Measurements from ENCODE around the gene HNRNPM. TPM values are rescaled to one million over a fixed set of nuclear protein-coding genes. Genes with fewer than 3 reads are reported as not detected.

The HNRNPM gene
- total RNA-seq, 1 experiment from 2014 or later: 298 TPM

DNA sequence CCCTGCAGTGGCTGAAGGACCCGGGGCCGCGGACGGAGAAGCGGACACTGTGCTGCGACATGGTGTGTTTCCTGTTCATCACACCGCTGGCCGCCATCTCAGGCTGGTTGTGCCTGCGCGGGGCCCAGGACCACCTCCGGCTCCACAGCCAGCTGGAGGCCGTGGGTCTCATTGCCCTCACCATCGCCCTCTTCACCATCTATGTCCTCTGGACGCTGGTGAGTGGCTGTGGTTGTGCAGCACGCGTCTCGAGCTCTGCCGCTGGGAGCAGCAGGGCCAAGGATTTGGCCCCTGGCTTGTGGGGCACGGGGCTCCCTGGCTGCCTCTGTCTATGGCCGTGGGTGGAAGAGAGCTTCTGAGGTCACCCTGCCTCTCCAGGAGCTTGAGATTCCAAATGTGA is 14.1 kb upstream of the HNRNPM start:
- intact Hi-C loops (cut with micrococcal nuclease): no loop called here
- BruUV-seq (replicated peaks): no TSS peak
- H3K36me3 ChIP-seq (ENCODE audit: control insufficient read depth in 1 of 2, insufficient read depth in 2 of 2, low read length in 2 of 2): no peaks in the 10 kb centered on the region
- no peaks in the 10 kb centered on the region for H3K27me3 ChIP-seq (ENCODE audit: insufficient read depth, low read length)
- H3K4me3 ChIP-seq (replicated peaks in 1 of 2; ENCODE audit: low read depth in 1 of 2, low read length in 2 of 2): no peak overlapping the region
- no peak overlapping the region for H3K9ac ChIP-seq (ENCODE audit: low read length)
- no peak overlapping the region for H3K27ac ChIP-seq (ENCODE audit: low read depth, low read length)
- H3K79me2 ChIP-seq (ENCODE audit: insufficient read depth, low read length): no peaks in the 10 kb centered on the region
- H3K9me2 ChIP-seq (ENCODE audit: insufficient read depth): no peaks in the 10 kb centered on the region
- H3K4me2 ChIP-seq (ENCODE audit: low read length): no peak overlapping the region
- peaks cover 0 to 3% of the 10 kb centered on the region in 2 experiments; a peak in 1 of 4 replicates for H3K4me1 ChIP-seq (ENCODE audit: control insufficient read depth in 1 of 2, insufficient read depth in 2 of 2, low read length in 2 of 2)
- DNase-seq (ENCODE audit: low read depth, low spot score) (no peak), ATAC-seq (no peak)
- ChIA-PET POLR2A (no interaction called here), RAD21 (ENCODE audit: low non-redundant PET in 1 of 2, low total read pairs in 2 of 2, uncharacterized antibody in 2 of 2, unreplicated experiment in 2 of 2) (no interaction called here), CTCF (no interaction called here)
- H3K9me3 ChIP-seq (ENCODE audit: control insufficient read depth in 1 of 2, insufficient read depth in 1 of 2, low read depth in 1 of 2, low read length in 2 of 2): no peaks in the 10 kb centered on the region
- no peaks in the 10 kb centered on the region for H4K20me1 ChIP-seq (ENCODE audit: insufficient read depth)
- TF ChIP-seq SRF (IDR thresholded peaks at IDR 0.05; ENCODE audit: low read depth) (no peak), ELF1 (IDR thresholded peaks at IDR 0.05; ENCODE audit: borderline replicate concordance, low read depth) (no peak), MAX (IDR thresholded peaks at IDR 0.05) (no peak), SIN3A (IDR thresholded peaks at IDR 0.05; ENCODE audit: low read depth) (no peak), ATF3 (IDR thresholded peaks at IDR 0.05) (no peak), CEBPB (IDR thresholded peaks at IDR 0.05; ENCODE audit: low read depth) (no peak), POLR2AphosphoS5 (IDR thresholded peaks at IDR 0.05; ENCODE audit: low read depth, low read length) (no peak), SP1 (IDR thresholded peaks at IDR 0.05; ENCODE audit: low read depth) (no peak), EZH2phosphoT487 (IDR thresholded peaks at IDR 0.05; ENCODE audit: borderline replicate concordance) (no peak), YY1 (IDR thresholded peaks at IDR 0.05; ENCODE audit: extremely low read depth, insufficient replicate concordance, low read depth, low read length) (no peak), FOSL1 (IDR thresholded peaks at IDR 0.05; ENCODE audit: low read depth) (no peak)
- TF ChIP-seq, protein P1, sequence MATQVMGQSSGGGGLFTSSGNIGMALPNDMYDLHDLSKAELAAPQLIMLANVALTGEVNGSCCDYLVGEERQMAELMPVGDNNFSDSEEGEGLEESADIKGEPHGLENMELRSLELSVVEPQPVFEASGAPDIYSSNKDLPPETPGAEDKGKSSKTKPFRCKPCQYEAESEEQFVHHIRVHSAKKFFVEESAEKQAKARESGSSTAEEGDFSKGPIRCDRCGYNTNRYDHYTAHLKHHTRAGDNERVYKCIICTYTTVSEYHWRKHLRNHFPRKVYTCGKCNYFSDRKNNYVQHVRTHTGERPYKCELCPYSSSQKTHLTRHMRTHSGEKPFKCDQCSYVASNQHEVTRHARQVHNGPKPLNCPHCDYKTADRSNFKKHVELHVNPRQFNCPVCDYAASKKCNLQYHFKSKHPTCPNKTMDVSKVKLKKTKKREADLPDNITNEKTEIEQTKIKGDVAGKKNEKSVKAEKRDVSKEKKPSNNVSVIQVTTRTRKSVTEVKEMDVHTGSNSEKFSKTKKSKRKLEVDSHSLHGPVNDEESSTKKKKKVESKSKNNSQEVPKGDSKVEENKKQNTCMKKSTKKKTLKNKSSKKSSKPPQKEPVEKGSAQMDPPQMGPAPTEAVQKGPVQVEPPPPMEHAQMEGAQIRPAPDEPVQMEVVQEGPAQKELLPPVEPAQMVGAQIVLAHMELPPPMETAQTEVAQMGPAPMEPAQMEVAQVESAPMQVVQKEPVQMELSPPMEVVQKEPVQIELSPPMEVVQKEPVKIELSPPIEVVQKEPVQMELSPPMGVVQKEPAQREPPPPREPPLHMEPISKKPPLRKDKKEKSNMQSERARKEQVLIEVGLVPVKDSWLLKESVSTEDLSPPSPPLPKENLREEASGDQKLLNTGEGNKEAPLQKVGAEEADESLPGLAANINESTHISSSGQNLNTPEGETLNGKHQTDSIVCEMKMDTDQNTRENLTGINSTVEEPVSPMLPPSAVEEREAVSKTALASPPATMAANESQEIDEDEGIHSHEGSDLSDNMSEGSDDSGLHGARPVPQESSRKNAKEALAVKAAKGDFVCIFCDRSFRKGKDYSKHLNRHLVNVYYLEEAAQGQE (IDR thresholded peaks at IDR 0.05; ENCODE audit: low read depth): no peak
- no peak overlapping the region for H2AFZ ChIP-seq (ENCODE audit: low read depth, low read length, poor library complexity, severe bottlenecking)

Data from HCT116 (cell line).